GM12892 (cell line): Measurements from ENCODE around the gene CBX8.

ENCODE experiments used
- POLR2A ChIP-seq: IDR thresholded peaks from 2 replicates; pipeline ENCODE4 v1.6.1; 2011; ENCODE audit warnings: low read depth, low read length, control low read depth
- POLR2AphosphoS5 ChIP-seq: IDR thresholded peaks from 2 replicates; pipeline ENCODE4 v1.6.1; 2011; ENCODE audit warnings: low read depth, low read length, control low read depth

- TF ChIP-seq POLR2A (no peak), POLR2AphosphoS5 (no peak)
Observed at GRCh38 chr17:79835470-79835899, 38.6 kb upstream of the CBX8 start.
